NCI-H69 (cell line): ENCODE data around the gene NIM1K.
"Not testable (repeated sequence)": the region's sequence is repeated elsewhere in the genome, so short reads cannot be mapped to it uniquely, and the experiment has no call there.

Experiments used
- DNase-seq: peaks from one replicate; lab custom pipeline; 2025; lab: John Stamatoyannopoulos, UW

NIM1K gene

DNA sequence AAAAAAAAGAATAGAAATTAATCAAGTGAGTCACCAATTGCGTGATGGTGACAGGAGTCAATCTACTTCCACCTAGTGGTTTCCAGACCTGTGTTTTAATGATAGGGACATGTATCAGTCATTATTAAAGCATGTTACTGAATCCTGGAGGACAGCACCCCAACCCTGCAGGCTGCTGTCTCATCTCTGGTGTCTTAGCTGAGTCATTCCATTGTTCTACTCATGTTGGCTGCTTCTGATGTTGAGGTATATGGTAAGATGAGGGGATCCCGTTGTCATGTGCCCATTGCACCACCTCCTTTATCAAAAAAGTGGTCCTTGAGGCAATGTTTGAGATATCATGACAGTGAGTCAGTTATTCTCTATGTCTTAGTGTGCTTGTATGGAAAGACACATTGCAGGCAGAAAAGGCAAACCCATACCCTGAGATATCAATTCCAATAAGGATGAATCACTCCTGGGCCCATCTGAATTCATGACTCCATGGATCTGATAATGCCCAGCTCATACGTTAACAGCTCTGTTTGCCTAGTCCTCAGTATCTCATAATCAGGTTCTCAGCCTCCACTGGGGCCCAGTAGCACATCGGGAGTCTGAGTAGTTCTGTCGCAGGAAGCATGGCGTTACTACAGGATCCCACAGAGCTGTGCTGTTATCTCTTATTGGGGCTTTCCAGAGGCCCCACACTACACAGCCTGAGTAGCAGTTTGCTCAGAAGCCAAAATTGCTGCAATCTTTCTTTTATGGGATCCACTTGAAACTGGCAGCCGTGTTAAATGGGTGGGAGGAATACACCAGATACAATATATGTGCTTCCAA is 90.0 kb downstream of the NIM1K start:
- no peak for DNase-seq

DNA sequence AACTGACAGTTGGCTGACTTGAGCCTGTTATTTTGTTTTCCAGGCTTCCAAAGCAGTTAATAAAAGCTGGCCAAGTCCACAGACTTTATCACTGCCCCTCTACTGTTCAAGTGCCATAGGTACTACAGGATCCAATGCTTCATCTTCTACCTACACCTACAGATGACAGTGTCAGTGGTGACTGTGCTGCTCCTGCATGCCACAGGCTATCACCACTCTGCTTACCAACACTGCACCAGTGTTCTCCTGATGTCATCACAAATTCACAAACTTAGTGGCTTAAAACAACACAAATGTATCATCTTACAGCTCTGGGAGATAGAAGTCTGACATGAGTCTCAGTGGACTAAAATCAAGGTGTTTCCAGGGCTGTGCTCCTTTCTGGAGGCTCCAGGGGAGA is 94.6 kb downstream of the NIM1K start:
- DNase-seq, result no peak

DNA sequence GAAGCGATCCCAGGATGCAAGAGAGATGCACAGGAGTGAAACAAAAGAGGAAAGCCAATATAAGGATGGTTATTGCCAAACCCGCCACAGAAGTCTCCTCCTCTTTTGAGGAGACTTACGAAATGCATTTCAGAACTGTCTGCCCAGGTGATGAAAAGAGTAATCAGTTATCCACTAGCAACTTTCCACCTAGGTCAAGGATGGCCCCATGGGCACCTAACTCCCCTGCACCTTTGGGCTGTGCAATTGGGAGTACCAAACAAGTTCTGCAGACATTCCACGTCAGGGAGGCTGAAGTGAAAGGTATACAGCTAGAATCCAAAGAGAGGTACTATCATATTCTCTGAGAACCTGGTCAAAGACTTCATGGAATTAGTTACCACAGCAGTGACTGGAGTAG is 95.5 kb downstream of the NIM1K start:
- DNase-seq, result no peak

DNA sequence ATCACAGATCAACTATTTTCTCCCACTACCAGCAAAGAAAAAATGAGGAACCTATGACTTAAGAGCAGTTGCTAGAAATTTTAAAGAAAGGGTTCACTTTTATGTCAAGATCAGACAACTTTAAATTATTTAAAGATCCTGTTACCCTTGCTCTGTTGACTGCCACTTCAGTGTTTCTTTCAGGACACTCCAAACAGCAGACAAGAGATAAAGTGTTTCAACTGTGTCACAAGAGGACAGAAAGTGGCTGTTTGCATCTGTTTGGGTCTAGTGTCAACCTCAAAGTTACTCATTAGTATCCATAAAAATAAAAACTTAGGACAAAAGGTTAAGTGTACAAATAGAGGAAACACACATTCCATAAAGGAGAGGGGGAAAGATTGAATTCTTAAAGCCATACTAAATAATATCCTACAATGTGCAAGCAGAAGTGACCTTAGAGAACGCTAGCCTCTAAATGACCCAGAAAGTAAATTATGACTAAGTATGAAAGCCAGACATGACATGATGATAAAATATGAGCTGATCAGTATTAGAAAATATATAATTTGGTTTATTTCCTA is 96.3 kb downstream of the NIM1K start:
- DNase-seq, result no peak

DNA sequence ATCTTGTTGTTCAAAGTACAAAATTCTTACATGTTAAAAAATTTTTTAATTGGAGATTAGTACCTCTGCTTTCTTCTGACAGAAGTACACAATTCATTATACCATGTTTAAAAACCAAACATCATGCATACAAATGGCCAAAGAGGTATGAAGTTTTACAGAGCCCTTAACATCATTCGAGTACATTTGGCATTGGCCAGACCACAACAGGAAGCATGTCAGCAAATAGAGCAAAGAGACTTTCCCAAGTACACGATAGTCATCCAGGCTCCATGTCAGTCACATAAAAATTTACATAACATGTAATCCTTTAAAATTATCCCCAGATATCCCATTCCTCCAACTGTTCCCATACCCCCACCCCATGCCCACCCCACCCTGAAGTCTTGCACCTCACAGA is 98.7 kb downstream of the NIM1K start:
- no peak for DNase-seq

DNA sequence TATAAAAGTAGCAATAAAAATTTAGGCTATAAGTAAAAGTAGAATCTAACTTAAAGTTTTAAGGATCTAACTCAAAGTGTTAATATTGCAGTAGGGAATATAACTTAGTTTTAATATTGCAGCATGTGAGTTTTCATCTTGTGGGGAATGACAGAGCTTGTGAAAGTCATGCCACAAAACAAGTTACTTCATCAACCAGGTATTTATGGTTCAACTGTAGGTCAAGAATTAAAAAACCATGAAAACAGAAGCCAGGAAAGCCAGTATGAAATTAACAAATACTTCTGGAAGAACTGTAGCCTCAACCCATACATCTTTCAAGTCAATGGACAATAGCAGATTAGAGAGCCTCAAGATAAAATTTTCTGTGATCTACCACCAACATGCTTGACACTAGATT is 102.2 kb downstream of the NIM1K start:
- DNase-seq, result no peak

DNA sequence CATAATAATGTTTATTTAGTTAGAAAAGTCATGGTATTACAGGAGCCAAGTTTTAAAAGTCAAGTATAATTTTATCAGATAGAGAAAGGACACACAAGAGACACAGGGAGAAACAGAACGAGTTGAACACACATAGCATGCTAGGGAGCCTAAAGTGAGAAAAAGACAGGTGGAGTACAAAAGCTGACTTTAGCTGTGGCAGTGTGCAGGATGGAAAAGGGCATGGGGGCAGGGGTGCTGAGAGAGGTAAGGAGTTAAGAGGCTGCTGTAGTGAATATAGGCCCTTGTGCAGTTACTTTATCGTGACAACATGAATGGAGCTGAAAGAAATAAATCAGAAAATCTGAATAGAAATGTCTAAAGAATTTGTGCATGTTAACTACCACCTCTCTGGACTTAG is 103.2 kb downstream of the NIM1K start:
- DNase-seq, result no peak

DNA sequence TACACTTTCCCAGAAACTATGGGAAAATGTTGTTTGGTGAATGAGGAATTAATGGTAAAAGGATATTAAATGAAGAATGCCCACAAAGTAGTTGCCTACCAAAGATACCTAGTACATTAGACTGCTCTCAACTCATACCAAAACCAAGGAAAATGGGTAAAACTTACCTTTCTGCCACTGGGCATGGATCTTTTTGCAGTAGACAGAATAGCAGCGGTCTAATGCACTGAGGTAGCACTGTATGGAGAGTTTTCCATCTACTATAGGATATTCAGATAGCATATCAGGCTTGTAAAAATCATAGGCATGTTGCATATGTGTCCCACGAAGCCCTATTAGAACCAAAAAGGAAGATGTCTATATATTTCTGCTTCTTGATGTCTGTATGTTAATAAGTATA is 104.8 kb downstream of the NIM1K start:
- no peak for DNase-seq

DNA sequence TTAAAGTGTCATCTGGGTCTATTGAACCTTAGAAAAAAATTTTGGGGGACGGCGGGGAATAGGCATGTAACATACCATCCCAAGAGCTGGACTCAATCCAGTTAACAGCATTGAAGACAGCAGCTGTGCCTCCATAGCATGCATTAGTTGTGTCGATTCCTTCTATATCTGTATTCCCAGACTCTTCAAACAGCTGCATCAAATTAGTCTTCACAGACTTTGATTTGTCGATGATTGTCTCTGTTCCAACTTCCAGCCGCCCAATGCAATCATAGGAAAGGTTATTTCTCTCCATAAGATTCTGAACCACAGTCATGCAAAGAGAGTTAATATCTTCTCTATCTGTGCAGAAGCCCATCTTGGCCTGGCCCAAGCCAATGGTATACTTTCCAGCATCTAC is 106.4 kb downstream of the NIM1K start:
- DNase-seq, result no peak

DNA sequence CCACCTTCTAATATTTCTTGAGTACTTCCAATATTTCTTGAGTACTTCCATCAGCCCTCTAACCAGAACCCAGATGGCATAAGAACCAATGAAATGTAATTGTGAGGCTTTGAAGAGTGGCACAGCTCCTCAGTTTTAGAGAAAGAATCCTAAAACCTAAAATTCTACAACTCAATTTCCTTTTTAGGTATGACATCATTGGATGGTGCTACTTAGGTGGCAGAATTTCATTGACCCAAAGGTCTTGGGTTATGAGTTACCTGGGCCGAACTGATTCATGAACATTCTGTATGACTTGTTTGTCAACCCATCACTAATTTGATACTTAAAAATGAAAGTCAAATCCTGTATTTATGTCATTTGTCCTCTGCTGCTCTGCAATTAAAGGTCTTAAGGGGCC is 108.1 kb downstream of the NIM1K start:
- DNase-seq, result no peak

DNA sequence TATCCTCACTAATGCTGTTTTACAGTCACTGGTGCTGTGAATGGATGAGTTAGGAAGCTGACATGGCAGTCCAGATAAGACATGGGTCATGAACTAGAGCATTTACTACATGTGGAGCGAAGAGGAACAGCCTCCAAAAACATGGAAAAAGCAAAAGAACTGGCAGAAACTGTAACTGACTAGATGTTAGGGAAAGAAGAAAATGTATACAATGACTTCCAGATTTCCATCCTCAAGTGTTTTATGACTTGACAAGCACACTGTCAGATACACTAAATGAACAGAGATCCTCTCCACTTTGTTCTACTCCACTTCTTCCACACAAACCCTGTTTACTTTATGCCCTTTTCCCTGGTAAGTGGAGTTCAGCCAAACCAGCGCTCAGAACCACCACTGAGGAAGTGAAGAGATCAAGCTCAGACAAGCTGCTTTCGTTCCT is 109.6 kb downstream of the NIM1K start:
- DNase-seq, result no peak

DNA sequence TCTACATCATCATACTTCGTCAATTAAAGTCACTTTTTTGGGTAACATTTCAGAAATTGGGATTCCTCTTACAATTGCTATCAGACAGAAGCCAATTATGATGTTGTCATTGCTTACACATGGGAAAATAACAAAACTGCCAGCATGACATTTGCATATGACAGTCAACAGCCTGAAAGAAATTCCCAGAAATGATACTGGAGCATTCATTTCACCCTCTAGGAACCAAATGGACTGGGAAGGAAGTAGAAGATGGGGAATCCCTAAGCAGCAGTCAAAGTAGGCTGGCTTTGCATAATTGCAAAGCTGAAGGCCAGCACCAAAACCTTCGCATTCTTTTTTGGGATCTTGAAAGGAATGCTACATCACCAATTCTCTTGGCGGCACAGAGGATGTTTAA is 110.5 kb downstream of the NIM1K start:
- no peak for DNase-seq

DNA sequence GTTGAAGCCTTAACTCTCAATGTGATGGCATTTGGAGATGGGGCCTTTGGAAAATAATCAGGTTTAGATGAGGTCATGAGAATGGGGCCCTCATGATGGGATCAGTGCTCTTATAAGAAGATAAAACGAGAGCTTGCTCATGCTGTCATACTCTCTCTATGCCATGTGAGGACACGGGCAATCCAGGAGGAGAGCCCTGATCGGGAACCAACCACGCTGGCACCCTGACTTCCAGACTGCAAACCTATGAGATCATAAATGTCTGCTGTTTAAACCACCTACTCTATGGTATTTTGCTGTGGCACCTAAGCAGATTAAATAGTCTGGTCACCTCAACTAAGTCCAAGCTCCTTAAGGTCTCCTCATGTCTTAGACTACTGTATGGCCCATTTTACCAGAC is 111.2 kb downstream of the NIM1K start:
- no peak for DNase-seq

DNA sequence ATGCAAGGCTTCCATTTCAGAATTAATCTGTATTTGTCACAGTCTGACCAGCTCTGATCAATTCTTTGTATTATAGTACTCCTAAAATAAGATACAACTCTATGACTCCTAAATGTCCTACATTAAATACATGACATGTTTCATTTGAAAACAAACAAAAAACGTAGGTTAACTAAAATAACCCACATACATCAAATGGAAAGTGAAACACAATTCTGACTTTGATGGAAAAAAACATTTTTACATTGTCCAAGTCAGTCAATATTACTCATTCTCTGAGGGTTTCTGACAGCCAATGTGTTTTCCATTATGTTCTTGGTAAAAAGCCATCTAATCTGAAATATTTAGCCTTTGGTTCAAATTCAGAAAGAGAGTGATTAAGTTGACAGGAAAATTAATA is 112.5 kb downstream of the NIM1K start:
- DNase-seq, result no peak

DNA sequence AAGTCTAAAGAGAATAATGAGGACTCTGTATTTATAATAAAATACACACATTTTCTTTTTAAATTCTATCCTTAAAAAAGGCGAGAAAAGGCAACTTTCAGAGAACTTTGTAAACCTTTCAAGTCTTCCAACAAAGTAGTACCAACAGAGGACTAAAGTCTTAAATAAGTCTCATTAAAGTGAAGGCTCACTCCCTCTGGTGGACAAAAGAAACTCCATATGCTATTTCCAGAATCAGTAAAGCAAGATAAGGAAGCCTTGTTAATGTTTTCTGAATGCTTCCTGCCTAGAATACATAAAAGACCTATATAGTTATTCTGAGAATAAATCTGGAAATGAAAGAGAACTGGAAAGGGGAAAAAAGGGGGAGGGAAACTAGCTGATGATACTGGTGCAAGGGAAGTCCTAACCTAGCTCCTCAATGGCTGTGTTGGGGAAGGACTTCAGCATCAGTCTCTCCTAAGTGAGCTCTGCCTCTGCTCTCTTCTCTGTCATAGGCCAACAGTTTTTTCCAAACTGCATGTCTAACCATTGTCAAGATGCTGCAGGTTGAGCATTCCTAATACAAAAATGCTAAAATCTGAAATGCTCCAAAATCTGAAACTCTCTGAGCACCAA is 114.0 kb downstream of the NIM1K start:
- DNase-seq, result peak; percentile 75

DNA sequence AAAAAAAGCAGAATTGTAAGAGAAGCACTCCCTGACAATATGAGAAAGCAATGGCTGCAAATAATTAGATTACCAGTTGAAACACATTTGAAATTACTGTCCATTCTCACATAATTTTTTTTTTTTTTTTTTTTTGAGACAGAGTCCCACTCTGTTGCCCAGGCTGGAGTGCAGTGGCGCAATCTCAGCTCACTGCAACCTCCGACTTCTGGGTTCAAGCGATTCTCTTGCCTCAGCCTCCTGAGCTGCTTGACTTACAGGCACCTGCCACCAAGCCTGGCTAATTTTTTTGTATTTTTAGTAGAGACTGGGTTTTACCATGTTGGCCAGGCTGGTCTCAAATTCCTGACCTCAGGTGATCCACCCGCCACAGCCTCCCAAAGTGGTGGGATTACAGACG is 114.9 kb downstream of the NIM1K start:
- not testable (repeated sequence) for DNase-seq

DNA sequence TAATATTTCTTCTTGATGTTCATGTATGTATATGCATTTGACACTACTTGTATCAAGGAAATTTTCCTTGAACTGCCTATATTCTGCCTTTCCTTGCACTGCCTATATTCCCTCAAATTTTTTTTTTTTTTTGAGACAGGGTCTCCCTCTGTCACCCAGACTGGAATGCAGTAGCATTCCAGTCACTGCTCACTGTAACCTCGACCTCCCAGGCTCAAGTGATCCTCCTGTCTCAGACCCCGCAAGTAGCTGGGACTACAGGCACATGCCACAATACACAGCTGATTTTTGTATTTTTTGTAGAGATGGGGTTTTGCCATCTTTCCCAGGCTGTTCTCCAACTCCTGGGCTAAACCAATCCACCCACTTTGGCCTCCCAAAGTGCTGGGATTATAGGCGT is 117.1 kb downstream of the NIM1K start:
- DNase-seq, result no peak

DNA sequence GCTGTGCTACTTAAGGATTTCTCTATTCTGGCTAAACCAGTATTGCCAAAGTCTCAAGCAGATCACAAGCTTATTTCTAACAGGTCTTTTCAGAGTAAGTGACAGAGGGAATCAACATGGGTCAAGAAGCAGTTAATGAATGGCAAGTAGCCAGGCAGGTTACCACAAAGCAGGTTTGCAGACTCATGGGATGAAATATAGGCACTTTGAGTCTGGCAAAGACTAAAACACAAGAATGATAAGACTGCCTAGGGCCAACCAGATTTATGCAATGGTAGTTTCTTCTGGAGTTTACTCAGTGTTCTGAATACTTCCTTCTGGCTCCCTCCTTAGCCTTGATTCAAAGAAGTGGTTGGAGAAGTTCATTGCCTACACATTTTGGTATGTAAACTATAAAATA is 117.6 kb downstream of the NIM1K start:
- peak; percentile 13 for DNase-seq

DNA sequence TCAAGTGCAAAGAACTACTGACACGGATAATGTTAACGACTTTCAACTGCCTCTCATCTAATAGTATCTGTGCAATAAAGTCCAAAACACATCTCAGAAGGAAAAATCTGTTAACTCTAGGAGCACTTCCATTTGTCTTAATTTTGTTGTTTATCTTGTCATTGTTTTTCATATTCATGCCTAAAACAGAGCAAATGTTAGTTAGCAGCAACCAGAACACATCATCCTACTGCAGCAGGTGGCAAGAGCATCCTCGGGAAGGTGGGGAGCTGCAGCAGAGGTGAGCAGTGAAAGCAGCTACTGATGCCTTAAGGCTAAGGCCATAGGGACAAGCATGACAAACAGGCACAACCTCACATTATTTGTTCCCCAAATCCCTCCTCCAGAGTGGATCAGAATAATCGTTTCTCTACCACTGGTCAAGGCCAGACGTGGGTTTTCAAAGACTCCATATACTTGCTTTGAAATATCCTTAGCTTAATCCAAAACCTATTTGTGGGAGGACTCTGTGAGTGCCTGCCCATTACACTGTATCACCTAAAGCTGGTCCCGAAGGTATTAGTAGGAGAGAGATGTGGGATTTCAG is 120.1 kb downstream of the NIM1K start:
- DNase-seq, result peak; percentile 44

DNA sequence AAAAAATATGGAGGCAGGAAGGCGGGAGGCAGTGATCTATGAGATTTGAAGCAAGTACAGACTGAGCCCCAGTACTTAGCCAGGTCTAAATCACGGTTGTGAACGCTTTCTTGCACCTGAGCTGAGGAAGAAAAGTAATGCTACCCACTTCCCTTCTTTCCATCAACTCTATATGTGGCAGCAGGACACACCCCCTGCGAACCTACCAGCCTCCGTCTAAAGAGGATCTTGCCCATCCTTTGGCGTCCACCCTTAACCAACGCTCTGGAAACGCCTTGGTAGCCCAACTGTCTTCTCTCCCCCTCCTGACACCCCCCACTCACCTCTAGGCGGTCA is 120.6 kb downstream of the NIM1K start:
- DNase-seq, result no peak

DNA sequence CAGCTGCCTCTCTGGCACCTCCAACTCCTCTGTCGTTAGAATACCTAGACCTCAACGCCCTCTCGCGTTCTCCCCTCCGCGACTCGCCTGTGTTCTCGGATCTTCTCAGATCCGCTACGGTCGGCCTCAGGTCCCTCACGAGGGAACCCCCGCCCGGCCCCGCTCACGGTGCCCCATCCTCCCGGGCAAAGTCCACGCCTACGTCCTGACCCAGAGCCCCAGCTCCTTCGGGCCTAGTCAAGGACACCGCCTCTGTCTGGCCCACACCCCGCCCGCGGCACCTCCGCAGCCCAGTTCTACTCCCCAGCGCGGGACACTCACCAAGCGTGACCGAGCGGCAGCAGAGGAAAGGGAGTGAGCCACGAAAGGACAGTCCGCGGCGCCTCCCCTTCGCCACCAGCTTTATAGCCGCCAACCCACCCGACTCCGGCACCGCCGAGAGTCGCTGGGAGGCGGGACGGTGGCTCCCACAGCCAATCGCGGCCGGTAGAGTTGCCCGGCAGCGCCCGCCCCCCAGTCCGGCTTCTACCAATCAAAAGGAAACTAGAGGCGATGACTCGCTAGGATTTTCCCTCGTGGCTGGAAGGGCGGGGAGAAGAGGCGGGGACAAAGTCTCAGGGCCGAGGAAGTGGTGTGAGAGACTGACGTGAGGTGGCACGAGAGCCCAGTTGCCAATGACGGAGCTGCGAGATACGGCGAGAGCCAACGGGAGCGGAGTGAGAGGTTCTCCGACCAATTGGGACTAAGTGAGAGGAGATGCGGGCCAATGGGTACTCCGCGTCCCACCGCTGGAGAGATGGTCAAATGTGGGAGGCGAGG is 121.2 kb downstream of the NIM1K start, which contains the start of gene HMGCS1:
Gene HMGCS1, minus strand, starts transcription at position 378 of the 819 bp plus-strand sequence. CDS start 14,447 bp downstream, outside the sequence.
- DNase-seq, result peak; percentile 100

DNA sequence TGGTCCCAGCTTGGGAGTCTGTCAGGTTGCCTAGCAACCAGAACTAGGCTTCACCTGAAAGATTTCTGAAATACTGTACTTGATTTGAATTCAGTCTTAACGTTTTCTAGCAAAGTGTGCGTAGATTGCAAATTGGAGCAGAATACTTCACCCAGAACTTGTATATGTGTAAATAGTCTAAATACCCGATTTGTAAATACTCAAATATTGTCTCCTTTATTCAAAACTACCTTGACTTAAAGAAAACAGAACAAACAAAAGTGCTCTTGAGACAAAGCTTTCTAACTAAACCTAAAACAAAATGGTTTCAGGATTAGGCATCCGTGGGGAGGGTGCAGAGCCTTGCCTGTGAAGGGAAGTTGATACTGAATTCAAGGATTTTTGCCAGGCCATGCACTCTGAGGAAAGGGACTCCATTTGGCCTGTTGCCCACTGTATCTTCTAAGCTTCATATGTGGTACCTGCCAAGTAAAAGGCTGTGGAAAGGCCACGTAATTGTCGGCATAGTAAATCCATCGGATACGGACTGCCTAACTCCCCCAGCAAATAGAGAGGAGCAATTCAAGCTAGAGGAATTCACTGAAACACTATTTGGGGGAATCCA is 121.9 kb downstream of the NIM1K start:
- DNase-seq, result peak; percentile 76
